ENCODE results near the gene OR1C1. TPM values are rescaled to one million over a fixed set of nuclear protein-coding genes. Genes with fewer than 3 reads are reported as not detected.

OR1C1 gene
- not detected in 2 replicates for total RNA-seq
- not detected in 2 replicates for polyA plus RNA-seq
- polyA plus RNA-seq (2011; cell fraction: cytosol; rRNA removed) = not detected in 2 replicates
- not detected in 2 replicates for polyA plus RNA-seq (2011; cell fraction: nucleus; rRNA removed)
- not detected in 2 replicates for polyA plus RNA-seq (2012)
- not detected in 2 replicates for polyA minus RNA-seq
- polyA minus RNA-seq (2011; cell fraction: cytosol; rRNA and poly(A)+ RNA removed) = not detected
- not detected in 2 replicates for polyA minus RNA-seq (2011; cell fraction: nucleus; rRNA and poly(A)+ RNA removed)
- not detected for Bru-seq, nascent RNA
- not detected for BruChase-seq, experiment 1, labeled RNA remaining after a 6-hour chase
- BruChase-seq, experiment 2, labeled RNA remaining after a 2-hour chase = not detected
- long read RNA-seq = 0 reads

GRCh38 chr1:247760456-247760855, at the start of gene OR1C1:
OR1C1 (minus strand) TSS chr1:247760556; CDS start chr1:247758406, 2,150 bp downstream.
- no peaks in the 10 kb centered on the region for H3K27me3 ChIP-seq (ENCODE audit: control insufficient read depth in 2 of 2, insufficient read depth in 2 of 2, low read length in 2 of 2)
- no peak within 1 kb of the TSS for H3K9ac ChIP-seq (replicated peaks; ENCODE audit: extremely low read depth, insufficient read depth, low read length)
- H3K27ac ChIP-seq (ENCODE audit: insufficient read depth, low read depth, low read length) = no peak within 1 kb of the TSS
- H2AFZ ChIP-seq (ENCODE audit: low read depth, low read length) = no peak within 1 kb of the TSS
- no peaks in the 10 kb centered on the region for H3K9me1 ChIP-seq (replicated peaks; ENCODE audit: control insufficient read depth, extremely low read depth, insufficient read depth, low read length)
- no peaks in the 10 kb centered on the region for H3K36me3 ChIP-seq (ENCODE audit: control insufficient read depth in 2 of 2, extremely low read depth in 1 of 2, insufficient read depth in 2 of 2, low read length in 2 of 2)
- BruUV-seq (replicated peaks) = no TSS peak
- H3K4me1 ChIP-seq (ENCODE audit: control insufficient read depth, extremely low read depth, insufficient read depth, low read length) = no peaks in the 10 kb centered on the region
- H3K4me2 ChIP-seq (ENCODE audit: insufficient read depth, low read length) = no peak within 1 kb of the TSS
- intact Hi-C loops (cut with micrococcal nuclease) = no loop called here
- dilution Hi-C loops (cut with MboI; ENCODE audit: extremely low pct_ligation_motif_present, low sequenced_read_pairs) = no loop called here
- H4K20me1 ChIP-seq (replicated peaks; ENCODE audit: control insufficient read depth, extremely low read depth, insufficient read depth, low read length) = no peaks in the 10 kb centered on the region
- H3K9me3 ChIP-seq (replicated peaks; ENCODE audit: control insufficient read depth, insufficient read depth, low read length) = peaks cover 5% of the 10 kb centered on the region
- no peak within 1 kb of the TSS for H3K4me3 ChIP-seq (replicated peaks in 1 of 3; ENCODE audit: insufficient read depth in 1 of 3, low read depth in 1 of 3, low read length in 3 of 3)
- DNase-seq (ENCODE audit: low read depth, low spot score) = no peak
- ChIA-PET POLR2A (no interaction called here), CTCF (no interaction called here)
- no peak for FAIRE-seq
- H3K79me2 ChIP-seq (ENCODE audit: control insufficient read depth, insufficient read depth, low read length) = no peaks in the 10 kb centered on the region
- TF ChIP-seq MAX (IDR thresholded peaks at IDR 0.05; ENCODE audit: insufficient read depth, insufficient read length) (no peak), POLR2A (IDR thresholded peaks at IDR 0.05; ENCODE audit: low read depth, low read length) (no peak), MYC (IDR thresholded peaks at IDR 0.05; ENCODE audit: low read depth, low read length) (no peak), POLR2AphosphoS5 (IDR thresholded peaks at IDR 0.05; ENCODE audit: insufficient read depth, low read depth, low read length) (no peak), FOS (IDR thresholded peaks at IDR 0.05; ENCODE audit: borderline replicate concordance, insufficient read depth, low read length) (no peak), JUN (IDR thresholded peaks at IDR 0.05; ENCODE audit: borderline replicate concordance, insufficient read depth, insufficient read length, low read depth) (no peak), CTCF (IDR thresholded peaks at IDR 0.05; ENCODE audit: extremely low read depth in 1 of 2, insufficient read depth in 1 of 2, low read depth in 1 of 2, low read length in 2 of 2) (no peak), GATA2 (IDR thresholded peaks at IDR 0.05; ENCODE audit: insufficient read depth, insufficient read length, low read depth, low read length) (no peak), EZH2 (IDR thresholded peaks at IDR 0.05; ENCODE audit: borderline replicate concordance, low read depth, low read length, severe bottlenecking) (no peak)
